Measurements from ENCODE around the gene PRKN.
A peak's percentile ranks its signal among the peaks of the same experiment; 100 is the strongest.

PRKN gene

DNA sequence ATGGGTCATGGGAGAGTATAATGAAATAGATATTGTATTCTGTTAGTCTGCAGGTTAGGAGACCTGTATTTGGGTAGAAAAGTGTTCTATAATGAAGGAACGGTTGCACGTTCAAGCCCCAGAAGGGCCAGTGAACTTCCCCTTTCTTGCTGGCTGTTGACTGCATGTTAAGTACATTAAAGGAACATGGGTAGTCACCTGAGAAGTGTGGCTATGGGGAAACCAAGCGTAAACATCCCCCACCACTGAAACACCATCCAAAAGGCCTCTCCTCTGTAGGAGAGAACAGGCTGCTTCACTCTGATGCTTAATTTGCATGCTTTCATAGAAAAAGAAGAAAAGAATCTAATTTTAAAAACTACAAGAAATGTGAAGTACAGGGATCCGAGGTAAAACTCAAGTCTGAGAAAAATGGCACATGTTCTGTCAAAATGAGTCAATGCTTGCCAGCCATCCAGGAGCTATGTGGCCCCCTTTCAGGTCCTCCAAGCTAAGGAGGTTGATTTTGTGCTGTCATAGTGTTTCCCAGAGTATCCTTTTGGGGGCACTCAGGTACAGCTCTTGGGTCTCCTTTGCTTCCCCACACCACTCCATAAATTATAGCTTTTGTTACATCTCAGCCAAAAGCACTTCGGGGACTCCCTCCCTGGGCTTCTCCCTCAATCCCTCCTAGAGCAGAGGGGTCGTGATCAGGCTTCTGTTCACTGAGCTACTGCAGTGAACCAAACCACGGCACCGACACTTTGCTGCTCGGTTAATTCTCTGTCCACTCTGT lies 1170.0 kb downstream of the PRKN start:
- DNase-seq = no peak

DNA sequence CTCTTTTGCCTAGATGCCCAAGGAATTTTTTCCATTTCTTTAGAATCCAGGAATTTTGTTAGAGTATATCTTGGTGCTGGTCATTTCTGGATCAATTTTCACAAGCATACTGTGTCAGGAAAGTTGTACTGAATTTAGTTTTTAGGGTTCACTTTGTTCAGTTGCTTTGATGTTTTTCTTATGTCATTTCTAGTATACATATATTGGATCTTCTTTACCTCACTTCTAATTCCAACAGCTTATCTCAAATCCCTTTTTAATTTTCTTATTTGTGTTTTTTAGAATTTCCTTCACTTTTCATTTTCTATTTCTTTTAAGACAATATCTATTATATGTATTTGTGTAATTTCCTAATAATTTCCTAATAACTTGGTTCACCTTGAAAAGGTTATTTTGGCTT lies 1172.7 kb downstream of the PRKN start:
- no peak for DNase-seq

DNA sequence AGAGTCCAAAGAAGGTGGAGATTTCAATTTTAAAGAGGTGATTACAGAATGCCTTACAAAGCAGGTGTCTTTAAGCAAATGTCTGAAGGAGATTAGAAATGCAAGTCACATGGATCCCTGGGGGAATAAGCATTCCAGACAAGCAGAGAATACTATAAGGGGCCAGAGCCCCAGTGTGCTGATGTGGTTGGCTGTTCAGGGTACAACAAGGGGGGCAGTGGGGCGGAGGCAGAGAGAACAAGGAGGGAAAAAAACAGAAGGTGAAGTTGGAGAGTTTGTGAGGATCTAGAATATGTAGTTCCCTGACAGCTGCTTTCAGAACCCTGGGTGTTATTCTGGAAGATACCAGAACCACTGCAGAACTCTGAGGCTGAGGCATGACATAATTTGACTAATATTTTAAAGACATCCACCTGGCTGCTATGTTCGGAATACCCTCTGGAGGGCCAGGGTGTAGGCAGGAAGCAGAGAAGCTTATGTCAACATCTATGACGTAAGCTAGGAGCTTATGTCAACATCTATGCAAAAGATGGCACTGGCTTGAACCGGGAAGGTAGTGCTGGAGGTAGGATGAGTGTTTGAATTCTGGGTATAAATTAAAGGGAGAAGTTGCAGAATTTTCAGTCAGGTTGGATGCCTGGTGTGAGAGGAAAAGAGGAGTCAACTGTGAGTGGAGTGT lies 1177.5 kb downstream of the PRKN start:
- no peak for DNase-seq

DNA sequence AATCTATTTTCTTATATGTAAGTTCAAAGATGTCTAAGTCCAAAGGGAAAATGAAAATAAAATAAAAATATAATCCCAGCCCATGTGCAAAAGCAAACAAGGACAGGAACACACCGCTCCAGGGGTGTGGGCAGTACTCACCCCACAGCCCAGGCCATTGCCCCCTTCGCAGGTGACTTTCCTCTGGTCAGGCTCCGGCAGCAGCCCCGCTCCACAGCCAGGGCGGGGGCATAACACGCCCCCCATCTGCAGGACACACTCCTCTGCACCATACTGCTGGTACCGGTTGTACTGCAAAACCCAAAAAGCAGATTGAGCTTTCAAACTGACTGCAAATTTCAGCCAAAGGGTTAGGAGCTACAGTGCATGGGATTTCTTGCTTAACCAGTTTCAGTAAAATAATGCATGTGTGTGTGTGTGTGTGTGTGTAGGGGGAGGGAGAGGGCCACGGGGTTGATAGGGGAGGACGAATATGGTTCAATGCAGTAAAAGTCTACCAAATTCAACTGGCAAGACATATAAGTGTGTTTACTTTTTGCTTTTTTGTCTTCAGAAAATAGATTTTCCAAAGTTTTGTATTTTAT lies 1178.8 kb downstream of the PRKN start:
- no peak for DNase-seq

DNA sequence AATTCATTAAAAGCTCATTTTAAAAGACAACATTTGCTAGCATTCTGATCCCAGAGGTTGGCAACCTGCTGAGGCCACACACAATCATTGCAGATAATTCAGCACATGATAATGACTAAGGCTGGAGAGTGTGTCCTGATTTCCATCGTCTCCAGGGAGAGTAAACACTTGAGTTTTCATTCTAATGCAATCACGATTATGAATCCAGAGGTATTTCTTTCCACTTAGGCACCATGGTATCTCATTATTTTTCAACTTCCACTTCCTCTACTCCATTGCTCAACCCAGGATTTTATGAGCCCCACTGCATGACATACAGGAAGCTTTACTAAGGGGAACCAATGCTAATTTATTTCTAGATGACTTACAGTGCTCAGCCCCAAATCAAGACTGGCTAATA lies 1179.9 kb downstream of the PRKN start:
- DNase-seq = no peak

DNA sequence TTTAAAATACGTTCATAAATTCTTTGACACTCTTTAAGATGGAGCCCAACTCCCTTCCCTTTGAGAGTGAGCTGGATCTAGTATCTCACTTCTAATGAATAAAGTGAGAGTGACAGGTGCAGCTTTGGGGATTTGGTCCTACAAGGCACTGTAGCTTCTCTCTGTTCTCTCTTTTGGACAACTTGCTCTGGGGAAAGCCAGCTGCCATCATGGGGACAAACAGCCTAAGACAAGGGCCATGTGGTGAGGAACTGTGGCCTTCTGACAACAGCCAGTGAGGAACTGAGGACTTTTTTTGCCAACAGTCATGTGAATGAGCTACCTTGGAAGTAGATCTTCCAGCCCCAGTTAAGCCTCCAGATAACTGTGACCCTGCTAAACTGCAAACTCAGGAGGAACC lies 1180.9 kb downstream of the PRKN start:
- no peak for DNase-seq

DNA sequence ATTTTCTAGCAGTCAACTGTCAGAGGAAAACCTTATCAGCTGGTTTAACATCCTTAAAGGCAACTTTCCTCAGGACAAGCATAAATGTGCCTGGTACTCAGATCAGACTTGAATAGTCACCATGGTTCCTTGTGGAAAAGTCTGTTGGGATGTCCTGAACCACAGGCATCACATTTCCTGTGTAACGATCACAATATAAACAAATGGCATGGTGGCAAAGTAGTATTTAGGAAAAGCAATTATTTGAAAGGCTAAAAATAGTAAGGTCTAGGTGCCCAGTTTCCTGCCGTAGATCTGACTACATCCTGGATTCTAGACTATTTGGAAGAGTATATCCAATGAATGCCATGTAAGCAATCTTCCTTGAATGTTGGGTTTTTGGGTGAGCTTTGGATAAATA lies 1181.8 kb downstream of the PRKN start:
- no peak for DNase-seq

DNA sequence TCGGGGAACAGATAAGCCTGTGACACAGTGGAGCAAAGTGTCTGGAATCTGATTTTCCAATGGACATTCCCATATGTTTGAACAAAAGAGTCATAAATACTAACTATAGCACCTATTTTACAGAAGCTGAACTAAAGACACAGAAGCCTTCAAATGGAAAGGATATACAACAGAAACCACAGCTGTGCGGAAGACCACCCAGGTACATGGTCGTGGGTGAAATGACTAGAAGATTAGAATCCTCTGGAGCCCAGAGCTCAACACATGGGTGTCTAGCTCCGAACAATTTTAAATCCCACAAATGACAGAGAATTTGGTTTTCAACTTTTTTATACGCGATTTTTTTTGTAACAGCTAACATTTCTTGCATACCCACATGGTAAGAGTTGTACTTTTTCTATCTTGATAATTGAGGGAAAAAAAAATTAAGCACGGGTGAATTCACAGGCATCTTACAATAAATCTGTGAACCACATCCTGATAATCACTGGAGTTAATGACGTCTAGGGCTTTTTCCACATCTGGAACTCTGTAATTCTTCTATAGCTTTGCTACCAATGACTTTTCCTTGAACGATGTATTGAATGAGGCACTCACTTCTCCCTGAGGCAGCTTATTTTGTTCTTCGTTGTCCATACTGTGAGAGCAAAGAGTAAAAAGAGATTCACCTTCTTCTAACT lies 1182.6 kb downstream of the PRKN start:
- DNase-seq = no peak

DNA sequence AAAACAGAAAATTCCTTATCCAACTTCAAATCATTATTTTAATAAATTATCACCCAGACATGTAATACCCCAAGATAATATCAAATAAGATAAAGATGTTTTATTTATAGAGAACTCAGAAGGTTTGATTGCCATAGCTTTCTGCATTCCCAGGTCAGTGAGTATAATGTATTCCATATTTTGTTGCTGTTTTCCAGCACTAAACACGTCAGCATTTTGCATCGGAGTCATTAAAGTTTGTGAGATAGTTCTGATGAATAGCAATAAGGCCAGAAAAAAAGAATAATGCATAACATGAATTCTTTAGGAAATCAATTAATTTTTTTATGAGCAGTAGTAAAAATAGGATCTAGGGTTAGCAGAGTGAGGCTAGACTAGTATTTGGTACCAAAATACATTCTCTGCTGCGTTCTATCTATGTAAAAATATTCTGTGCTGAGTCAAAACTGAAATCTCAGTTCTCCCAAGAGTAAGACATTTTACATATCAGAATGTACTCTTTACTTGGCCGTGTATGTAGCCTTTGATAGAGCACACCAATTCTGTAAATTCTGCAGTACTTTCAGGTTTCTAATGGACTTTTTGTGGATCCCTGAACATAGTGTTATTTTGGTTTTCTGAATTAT lies 1183.8 kb downstream of the PRKN start:
- no peak for DNase-seq

DNA sequence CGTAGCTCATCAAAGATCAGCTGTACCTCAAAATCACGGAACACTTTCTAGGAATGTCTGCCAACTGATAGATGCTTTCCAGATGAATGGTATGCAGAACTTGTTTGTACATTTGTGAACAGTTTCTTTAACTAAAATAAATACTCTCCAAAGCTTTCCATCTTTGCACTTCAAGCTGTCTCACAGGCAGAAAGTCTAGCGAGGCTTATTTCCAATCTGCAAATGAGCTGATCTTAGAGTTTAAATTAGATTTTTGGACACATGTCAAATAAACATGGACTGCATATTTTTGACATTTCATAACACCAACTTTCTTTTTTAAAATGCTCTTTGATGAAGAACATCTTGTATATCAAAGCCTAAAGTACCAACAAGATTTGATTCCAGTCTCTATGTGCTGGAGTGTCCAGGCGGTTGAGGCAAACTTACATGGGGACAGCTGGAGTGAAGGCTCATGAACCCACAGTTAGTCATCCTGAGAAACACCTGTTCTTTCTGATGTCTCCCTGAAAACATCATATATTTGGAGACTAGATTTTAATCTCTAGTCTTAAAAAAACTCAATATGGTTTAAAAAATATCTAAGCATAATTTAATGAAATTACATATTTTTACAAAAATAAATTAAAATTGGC lies 1185.1 kb downstream of the PRKN start:
- DNase-seq = no peak

DNA sequence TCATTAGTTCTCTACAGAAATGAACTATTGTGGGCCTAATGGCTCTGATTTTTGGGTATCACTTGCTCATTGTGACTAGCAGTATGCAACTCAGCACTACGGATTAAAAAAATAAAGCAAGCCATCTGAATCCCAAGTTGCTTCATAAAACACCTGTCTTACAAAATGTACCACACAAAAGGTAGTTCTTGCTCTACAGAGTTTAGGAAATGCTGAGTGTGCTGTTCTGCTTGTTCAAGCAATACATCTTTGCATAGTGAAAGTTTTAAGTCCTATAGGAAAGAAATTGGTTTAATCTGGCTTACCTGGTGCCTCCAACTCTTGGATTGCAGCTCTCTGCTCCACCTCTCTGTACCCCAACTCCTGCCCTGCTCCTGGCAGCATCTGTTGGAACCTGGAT lies 1187.0 kb downstream of the PRKN start:
- DNase-seq = no peak

DNA sequence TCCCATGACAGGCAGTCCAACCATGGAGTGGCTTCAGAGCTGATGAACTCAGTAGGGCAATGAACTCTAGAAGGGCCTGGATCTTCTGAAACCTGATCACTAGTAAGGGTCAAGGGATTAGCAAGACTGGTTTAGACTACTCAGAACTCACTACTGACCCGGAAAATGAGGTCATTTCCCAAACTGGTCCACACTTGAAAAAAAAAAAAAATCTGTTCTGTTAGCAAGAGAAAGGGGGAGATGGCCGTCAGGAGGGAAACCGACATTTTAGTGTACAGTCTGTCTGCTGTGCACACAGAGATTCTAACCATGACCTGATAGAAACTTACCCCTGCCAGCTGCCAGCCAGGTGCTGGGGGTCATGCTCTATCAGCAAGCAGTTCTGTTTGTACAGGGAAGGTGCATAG lies 1191.3 kb downstream of the PRKN start:
- no peak for DNase-seq

DNA sequence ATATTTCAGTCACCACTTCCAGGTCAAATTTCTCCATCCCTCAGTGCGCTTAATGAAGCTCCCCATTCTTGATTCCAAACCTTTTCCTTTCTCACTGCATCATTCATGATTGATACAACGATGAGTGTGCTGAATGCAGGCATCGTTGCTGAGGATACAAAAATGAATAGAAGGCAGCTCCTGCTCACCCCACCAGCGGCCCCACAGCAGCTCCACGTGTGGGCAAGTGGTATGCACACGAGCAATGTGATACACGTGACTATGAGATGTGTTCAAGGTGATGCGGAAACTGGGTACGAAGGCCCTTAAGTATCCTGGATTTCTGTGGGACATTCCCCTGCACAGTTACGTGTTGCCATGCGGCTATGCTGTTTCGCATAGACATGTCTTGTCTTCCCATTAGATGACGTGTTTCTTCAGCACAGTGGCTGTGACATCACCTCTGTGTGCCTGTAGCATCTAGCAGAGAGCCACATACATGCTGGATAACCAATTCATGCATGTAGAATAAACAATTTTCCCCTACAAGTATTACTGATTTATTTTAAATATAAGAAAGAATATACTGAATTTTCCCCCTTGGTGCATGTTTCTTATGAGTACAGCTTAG lies 1193.2 kb downstream of the PRKN start:
- DNase-seq = no peak

DNA sequence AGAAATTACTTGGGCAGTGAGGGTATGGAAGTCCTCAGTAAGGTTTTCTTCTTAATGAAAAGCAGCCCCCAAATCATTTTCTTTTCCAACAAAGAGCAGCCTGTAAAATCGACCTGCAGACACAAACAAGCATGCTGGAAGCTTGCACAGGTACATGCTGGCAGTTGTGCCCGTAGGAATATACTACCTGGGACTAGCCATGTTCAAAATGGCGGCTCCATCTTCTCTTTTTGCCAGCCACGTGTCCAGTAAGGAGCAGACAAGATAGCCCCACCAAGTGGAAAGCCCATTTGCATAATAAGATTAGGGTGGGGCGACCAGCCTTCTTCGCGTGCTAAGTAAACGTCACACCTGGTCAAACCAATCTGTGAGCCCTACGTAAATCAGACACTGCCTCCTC lies 1194.3 kb downstream of the PRKN start:
- DNase-seq = no peak

DNA sequence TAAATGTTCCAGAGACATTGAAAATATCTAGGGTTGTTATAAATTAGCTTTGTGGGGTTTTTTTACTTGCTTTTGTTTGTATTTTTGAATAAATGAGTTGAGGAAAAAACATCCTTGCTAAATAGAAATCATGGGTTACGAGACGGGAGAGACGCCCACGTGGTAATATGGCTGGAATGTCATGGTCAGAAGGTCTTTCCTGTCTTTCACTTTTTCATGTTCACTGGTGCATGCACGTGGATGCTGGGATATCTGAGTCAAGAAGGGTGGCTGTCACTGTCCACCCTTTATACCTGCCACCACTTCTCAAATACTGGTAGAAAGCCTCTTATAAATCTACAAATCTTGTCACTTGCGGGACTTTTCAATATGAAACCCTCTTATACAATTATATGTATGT lies 1195.0 kb downstream of the PRKN start:
- no peak for DNase-seq

DNA sequence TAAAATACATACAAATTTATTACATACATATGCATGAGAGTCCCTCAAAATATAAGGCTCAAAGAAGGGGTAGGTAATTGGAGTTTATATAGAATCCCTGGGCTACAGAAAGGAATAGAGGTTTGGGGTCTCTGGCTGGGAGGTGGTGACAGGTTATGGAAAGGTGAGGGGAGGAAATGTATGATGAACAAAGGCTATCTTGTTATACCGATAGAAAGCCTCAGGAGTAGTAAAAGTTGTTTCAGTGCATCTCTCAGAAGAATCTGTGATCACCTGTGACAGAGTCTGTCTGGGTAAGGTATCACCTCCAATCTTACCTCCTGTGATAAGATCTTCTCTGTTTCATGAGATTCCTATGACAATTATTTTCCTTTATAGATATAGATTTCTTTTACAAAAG lies 1200.8 kb downstream of the PRKN start:
- no peak for DNase-seq

DNA sequence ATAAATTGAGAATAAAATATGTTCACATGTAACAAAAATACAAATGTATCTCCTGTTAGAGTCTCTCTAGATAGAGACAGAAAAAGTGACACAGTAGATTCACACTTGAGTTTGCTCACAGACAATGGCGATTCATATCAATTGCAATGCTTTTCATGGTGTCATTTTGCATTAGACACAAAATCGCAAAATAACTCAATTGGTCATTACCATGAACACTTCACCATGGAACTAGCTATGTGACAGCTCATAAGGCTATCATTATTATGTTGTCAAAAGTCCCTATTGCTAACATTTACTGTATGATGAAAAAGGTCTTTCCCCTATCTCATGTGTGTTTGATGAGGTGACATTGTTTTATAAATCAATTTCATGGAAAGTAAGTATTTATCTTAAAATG lies 1204.2 kb downstream of the PRKN start:
- DNase-seq = no peak

DNA sequence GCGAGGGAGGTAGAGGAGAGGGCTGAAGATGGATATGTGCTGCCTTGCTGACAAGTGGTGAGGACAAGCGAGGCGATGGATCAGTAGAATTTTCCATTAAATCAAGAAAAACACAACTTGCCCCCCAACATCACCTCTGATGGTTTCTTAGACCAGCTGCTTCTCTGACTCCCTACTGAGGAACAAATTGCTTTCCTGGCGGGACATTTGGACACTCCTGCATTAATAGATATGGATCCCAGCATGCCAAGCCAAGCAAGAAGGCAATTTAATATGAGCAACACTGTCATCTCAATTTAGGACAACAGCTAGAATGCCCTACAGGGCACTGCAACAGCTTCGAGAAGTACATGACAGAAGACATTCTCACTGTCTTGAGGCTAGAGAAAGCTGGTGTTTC lies 1205.3 kb downstream of the PRKN start:
- DNase-seq = no peak

DNA sequence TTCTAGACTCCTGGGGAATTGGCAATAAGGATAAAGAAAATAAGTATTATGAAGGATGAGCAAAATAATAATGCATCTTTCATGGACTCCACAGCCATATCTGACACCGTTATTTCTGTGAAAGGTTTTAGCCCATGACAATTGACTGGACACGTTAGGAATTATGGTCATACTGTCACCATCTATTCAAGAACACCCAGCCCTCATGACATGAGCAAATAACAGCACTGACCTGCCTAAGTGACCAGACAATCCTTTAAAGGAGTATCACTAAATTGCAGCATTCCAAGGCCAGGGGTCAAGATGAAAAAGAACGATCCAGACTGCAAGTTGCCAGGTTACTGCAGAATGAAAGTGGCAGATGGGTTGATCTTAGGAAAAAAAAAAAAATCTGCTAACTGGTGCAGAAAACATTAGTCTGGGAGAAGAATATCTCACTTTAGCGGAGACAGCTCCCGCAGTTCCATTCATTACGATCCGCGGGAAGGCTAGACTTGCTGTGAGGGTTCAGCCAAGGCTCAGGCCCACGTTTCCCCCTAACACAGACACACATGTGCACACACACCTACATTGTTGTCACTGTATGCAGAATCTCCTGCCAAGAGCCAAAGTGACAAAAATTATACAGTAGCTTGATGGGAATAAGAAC lies 1216.0 kb downstream of the PRKN start:
- peak in 1 of 51 donors; percentile 25 for DNase-seq

DNA sequence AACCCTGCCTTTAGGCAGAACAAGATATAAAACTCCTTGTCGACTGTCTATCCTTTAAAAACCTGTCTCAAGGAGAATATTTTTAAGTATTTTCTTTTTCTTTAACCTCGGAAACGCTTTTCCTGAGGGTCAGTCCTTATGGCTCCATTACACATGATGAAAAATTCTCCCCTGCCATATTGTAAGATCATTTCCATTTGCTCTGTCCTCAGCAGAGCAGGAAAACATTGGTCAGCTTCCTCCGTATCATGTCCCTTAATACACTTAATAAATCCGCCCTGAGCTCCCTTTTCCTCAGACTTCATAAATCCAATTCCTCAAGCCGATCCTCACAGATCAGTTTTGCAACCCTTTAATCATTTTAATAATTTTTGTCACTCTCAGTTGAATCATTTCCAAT lies 1219.2 kb downstream of the PRKN start:
- DNase-seq = no peak

DNA sequence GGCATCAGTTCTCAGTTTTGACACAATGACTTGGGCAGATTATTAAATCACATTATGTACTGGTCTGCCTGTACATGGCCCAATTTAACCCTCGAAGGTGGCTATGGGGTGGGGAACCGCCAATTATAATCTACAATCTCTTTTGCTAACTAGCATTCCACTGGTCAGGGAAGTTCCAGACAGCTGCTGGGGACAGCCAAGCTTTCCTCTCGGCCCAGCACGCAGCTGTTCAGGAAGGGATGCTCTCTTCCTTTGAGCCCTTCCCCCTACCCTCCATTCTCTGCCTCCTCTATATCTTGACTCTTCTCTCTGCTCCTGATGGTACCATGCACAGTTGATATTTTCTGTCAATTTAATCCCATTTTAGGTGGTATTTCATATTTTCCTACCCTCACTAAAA lies 1220.2 kb downstream of the PRKN start:
- DNase-seq = no peak

Data from hypothalamus (tissue), 51 donors.